ENCODE data around the gene MTCL3.
A peak's percentile ranks its signal among the peaks of the same experiment; 100 is the strongest.

Gene MTCL3

GRCh38 chr6:127447780-127448179 lies 71.4 kb downstream of the MTCL3 start:
- no peaks in the 10 kb centered on the region for H3K9me3 Mint-ChIP-seq
- peaks cover 6% of the 10 kb centered on the region for H3K36me3 Mint-ChIP-seq (ENCODE audit: low read depth)
- H3K4me3 Mint-ChIP-seq = no peak overlapping the region
- no peaks in the 10 kb centered on the region for H3K4me1 Mint-ChIP-seq
- no peaks in the 10 kb centered on the region for H3K27me3 Mint-ChIP-seq (ENCODE audit: low read depth, poor library complexity)
- no peak for DNase-seq
- TF ChIP-seq CTCF (IDR thresholded peaks at IDR 0.05) = no peak
- H3K27ac Mint-ChIP-seq = no peak overlapping the region

- H3K36me3 Mint-ChIP-seq (ENCODE audit: low read depth) = peaks cover 6% of the 10 kb centered on the region
- H3K27me3 Mint-ChIP-seq (ENCODE audit: low read depth, poor library complexity) = no peaks in the 10 kb centered on the region
- TF ChIP-seq CTCF (IDR thresholded peaks at IDR 0.05) = no peak
- H3K4me3 Mint-ChIP-seq = no peak overlapping the region
- no peak overlapping the region for H3K27ac Mint-ChIP-seq
- DNase-seq = no peak
- no peaks in the 10 kb centered on the region for H3K9me3 Mint-ChIP-seq
- H3K4me1 Mint-ChIP-seq = no peaks in the 10 kb centered on the region
Measured at GRCh38 chr6:127446356-127446755, 72.8 kb downstream of the MTCL3 start.

GRCh38 chr6:127441881-127442280 lies 77.3 kb downstream of the MTCL3 start:
- no peaks in the 10 kb centered on the region for H3K27me3 Mint-ChIP-seq (ENCODE audit: low read depth, poor library complexity)
- TF ChIP-seq CTCF (IDR thresholded peaks at IDR 0.05) = no peak

GRCh38 chr6:127439718-127440117 lies 79.4 kb downstream of the MTCL3 start:
- H3K27me3 Mint-ChIP-seq (ENCODE audit: low read depth, poor library complexity) = no peaks in the 10 kb centered on the region
- DNase-seq = no peak
- no peak for TF ChIP-seq CTCF (IDR thresholded peaks at IDR 0.05)
- H3K4me1 Mint-ChIP-seq = no peaks in the 10 kb centered on the region
- H3K9me3 Mint-ChIP-seq = no peaks in the 10 kb centered on the region
- peaks cover 5% of the 10 kb centered on the region for H3K36me3 Mint-ChIP-seq (ENCODE audit: low read depth)
- H3K27ac Mint-ChIP-seq = no peak overlapping the region
- no peak overlapping the region for H3K4me3 Mint-ChIP-seq

More at GRCh38 chr6:127441881-127442280, 77.3 kb downstream of the MTCL3 start:
- DNase-seq = no peak
- H3K9me3 Mint-ChIP-seq = no peaks in the 10 kb centered on the region
- H3K27ac Mint-ChIP-seq = no peak overlapping the region
- H3K36me3 Mint-ChIP-seq (ENCODE audit: low read depth) = peaks cover 5% of the 10 kb centered on the region
- no peak overlapping the region for H3K4me3 Mint-ChIP-seq
- H3K4me1 Mint-ChIP-seq = no peaks in the 10 kb centered on the region

GRCh38 chr6:127436578-127437110 lies 82.5 kb downstream of the MTCL3 start:
- H3K27ac Mint-ChIP-seq = peak overlapping the region; percentile 78
- H3K4me1 Mint-ChIP-seq = no peaks in the 10 kb centered on the region
- no peak overlapping the region for H3K4me3 Mint-ChIP-seq
- no peaks in the 10 kb centered on the region for H3K9me3 Mint-ChIP-seq
- no peaks in the 10 kb centered on the region for H3K27me3 Mint-ChIP-seq (ENCODE audit: low read depth, poor library complexity)
- no peak for TF ChIP-seq CTCF (IDR thresholded peaks at IDR 0.05)
- DNase-seq = no peak
- peaks cover 5% of the 10 kb centered on the region for H3K36me3 Mint-ChIP-seq (ENCODE audit: low read depth)

GRCh38 chr6:127435626-127436220 lies 83.4 kb downstream of the MTCL3 start:
- H3K36me3 Mint-ChIP-seq (ENCODE audit: low read depth) = peaks cover 5% of the 10 kb centered on the region
- no peak overlapping the region for H3K4me3 Mint-ChIP-seq
- no peak for DNase-seq
- H3K9me3 Mint-ChIP-seq = peaks cover 4% of the 10 kb centered on the region
- TF ChIP-seq CTCF (IDR thresholded peaks at IDR 0.05) = no peak
- H3K27ac Mint-ChIP-seq = no peak overlapping the region
- no peaks in the 10 kb centered on the region for H3K27me3 Mint-ChIP-seq (ENCODE audit: low read depth, poor library complexity)
- no peaks in the 10 kb centered on the region for H3K4me1 Mint-ChIP-seq
